ENCODE results near the gene SMIM45.

The SMIM45 gene

DNA sequence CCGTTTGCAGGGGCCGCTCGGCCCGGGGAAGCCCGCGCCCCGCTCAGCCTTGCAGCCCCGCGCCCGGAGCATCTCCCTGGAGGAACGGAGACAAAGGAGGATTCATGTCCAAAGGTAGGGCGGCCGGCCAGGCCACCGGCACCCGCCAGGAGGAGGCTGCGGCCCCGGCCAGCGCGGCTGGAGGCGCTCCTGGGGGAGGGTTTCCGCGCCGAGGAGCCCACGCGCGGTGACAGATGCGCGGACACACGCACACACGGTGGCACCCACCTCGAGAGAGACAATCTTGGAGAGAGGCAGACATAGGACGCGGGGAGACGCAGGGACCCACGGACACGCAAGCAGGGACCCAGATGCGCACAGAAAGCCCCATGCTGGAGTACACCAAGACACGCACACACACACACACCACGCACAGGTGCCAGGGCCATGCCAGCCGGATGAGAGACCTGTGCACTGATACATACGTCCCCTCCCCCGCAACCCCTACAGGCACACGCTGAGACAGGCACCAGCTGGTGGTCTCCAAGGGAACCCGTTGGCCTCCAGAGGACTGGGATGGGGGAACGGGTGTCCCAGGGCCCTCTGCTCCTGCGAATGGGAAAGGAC, 25.1 kb downstream of the SMIM45 start:
- CTCF ChIA-PET, result no interaction called here
- POLR2A ChIA-PET, result no interaction called here
- Histone ChIP-seq H3K9me3 (ENCODE audit: control insufficient read depth, insufficient read depth, low read depth, low read length) (no peaks in the 10 kb centered on the region), H3K4me1 (ENCODE audit: control insufficient read depth, insufficient read depth, low read length) (peaks cover 3% of the 10 kb centered on the region; the same call in 1 of the 2 replicates), H3K4me3 (ENCODE audit: low read depth, low read length) (peak overlapping the region; percentile 34), H3K36me3 (ENCODE audit: control insufficient read depth in 2 of 2, insufficient read depth in 1 of 2, low read length in 2 of 2) (no peaks in the 10 kb centered on the region), H3K27ac (ENCODE audit: extremely low read depth, low read depth, low read length) (no peak overlapping the region; the same call in 1 of the 2 replicates)
- TF ChIP-seq ZNF521 (tag by site-specific recombination; IDR thresholded peaks at IDR 0.05), result no peak
- no peak for TF ChIP-seq ZNF544 (tag by site-specific recombination; IDR thresholded peaks at IDR 0.05)
- TF ChIP-seq ZNF157 (tag by site-specific recombination; IDR thresholded peaks at IDR 0.05), result no peak
- no peak for TF ChIP-seq ZNF510 (tag by site-specific recombination; IDR thresholded peaks at IDR 0.05; ENCODE audit: insufficient replicate concordance)
- TF ChIP-seq EGR2 (tag by site-specific recombination; IDR thresholded peaks at IDR 0.05; ENCODE audit: low read depth), result peak; percentile 46; the same call in 1 of the 2 replicates
- TF ChIP-seq, protein P1, sequence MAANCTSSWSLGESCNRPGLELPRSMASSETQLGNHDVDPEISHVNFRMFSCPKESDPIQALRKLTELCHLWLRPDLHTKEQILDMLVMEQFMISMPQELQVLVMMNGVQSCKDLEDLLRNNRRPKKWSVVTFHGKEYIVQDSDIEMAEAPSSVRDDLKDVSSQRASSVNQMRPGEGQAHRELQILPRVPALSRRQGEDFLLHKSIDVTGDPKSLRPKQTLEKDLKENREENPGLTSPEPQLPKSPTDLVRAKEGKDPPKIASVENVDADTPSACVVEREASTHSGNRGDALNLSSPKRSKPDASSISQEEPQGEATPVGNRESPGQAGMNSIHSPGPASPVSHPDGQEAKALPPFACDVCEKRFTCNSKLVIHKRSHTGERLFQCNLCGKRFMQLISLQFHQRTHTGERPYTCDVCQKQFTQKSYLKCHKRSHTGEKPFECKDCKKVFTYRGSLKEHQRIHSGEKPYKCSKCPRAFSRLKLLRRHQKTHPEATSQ (tag by site-specific recombination; IDR thresholded peaks at IDR 0.05), result no peak
- no peak for TF ChIP-seq ZNF311 (tag by site-specific recombination; IDR thresholded peaks at IDR 0.05; ENCODE audit: borderline replicate concordance)
- TF ChIP-seq ZNF366 (tag by site-specific recombination; conservative IDR thresholded peaks at IDR 0.05), result no peak
- no peak for TF ChIP-seq ZBTB7A (tag by site-specific recombination; IDR thresholded peaks at IDR 0.05; ENCODE audit: low read depth)
- TF ChIP-seq, protein P2, sequence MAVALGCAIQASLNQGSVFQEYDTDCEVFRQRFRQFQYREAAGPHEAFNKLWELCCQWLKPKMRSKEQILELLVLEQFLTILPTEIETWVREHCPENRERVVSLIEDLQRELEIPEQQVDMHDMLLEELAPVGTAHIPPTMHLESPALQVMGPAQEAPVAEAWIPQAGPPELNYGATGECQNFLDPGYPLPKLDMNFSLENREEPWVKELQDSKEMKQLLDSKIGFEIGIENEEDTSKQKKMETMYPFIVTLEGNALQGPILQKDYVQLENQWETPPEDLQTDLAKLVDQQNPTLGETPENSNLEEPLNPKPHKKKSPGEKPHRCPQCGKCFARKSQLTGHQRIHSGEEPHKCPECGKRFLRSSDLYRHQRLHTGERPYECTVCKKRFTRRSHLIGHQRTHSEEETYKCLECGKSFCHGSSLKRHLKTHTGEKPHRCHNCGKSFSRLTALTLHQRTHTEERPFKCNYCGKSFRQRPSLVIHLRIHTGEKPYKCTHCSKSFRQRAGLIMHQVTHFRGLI (tag by site-specific recombination; IDR thresholded peaks at IDR 0.05), result no peak
- TF ChIP-seq, protein P3, sequence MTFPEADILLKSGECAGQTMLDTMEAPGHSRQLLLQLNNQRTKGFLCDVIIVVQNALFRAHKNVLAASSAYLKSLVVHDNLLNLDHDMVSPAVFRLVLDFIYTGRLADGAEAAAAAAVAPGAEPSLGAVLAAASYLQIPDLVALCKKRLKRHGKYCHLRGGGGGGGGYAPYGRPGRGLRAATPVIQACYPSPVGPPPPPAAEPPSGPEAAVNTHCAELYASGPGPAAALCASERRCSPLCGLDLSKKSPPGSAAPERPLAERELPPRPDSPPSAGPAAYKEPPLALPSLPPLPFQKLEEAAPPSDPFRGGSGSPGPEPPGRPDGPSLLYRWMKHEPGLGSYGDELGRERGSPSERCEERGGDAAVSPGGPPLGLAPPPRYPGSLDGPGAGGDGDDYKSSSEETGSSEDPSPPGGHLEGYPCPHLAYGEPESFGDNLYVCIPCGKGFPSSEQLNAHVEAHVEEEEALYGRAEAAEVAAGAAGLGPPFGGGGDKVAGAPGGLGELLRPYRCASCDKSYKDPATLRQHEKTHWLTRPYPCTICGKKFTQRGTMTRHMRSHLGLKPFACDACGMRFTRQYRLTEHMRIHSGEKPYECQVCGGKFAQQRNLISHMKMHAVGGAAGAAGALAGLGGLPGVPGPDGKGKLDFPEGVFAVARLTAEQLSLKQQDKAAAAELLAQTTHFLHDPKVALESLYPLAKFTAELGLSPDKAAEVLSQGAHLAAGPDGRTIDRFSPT (tag by site-specific recombination; IDR thresholded peaks at IDR 0.05), result peak; percentile 49; the same call in 1 of the 2 replicates
- no peak for TF ChIP-seq ZNF174 (tag by site-specific recombination; IDR thresholded peaks at IDR 0.05)
- no peak for TF ChIP-seq ZNF10 (tag by site-specific recombination; IDR thresholded peaks at IDR 0.05)
- TF ChIP-seq MEIS1 (CRISPR knock-in tag; IDR thresholded peaks at IDR 0.05; ENCODE audit: borderline replicate concordance), result no peak
- no peak for TF ChIP-seq ZNF621 (tag by site-specific recombination; IDR thresholded peaks at IDR 0.05)
- no peak for TF ChIP-seq ZNF585B (tag by site-specific recombination; IDR thresholded peaks at IDR 0.05)
- TF ChIP-seq YY2 (tag by site-specific recombination; IDR thresholded peaks at IDR 0.05), result no peak
- TF ChIP-seq GLIS1 (tag by site-specific recombination; IDR thresholded peaks at IDR 0.05), result peak; percentile 46; the same call in 1 of the 2 replicates
- TF ChIP-seq ZNF121 (tag by site-specific recombination; IDR thresholded peaks at IDR 0.05), result no peak
- TF ChIP-seq ZNF555 (tag by site-specific recombination; conservative IDR thresholded peaks at IDR 0.05), result no peak
- TF ChIP-seq, protein P4, sequence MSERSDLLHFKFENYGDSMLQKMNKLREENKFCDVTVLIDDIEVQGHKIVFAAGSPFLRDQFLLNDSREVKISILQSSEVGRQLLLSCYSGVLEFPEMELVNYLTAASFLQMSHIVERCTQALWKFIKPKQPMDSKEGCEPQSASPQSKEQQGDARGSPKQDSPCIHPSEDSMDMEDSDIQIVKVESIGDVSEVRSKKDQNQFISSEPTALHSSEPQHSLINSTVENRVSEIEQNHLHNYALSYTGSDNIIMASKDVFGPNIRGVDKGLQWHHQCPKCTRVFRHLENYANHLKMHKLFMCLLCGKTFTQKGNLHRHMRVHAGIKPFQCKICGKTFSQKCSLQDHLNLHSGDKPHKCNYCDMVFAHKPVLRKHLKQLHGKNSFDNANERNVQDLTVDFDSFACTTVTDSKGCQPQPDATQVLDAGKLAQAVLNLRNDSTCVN (tag by site-specific recombination; optimal IDR thresholded peaks at IDR 0.05), result peak; percentile 46
- TF ChIP-seq, protein P5, sequence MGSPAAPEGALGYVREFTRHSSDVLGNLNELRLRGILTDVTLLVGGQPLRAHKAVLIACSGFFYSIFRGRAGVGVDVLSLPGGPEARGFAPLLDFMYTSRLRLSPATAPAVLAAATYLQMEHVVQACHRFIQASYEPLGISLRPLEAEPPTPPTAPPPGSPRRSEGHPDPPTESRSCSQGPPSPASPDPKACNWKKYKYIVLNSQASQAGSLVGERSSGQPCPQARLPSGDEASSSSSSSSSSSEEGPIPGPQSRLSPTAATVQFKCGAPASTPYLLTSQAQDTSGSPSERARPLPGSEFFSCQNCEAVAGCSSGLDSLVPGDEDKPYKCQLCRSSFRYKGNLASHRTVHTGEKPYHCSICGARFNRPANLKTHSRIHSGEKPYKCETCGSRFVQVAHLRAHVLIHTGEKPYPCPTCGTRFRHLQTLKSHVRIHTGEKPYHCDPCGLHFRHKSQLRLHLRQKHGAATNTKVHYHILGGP (tag by site-specific recombination; IDR thresholded peaks at IDR 0.05), result no peak
- TF ChIP-seq ZSCAN23 (tag by site-specific recombination; IDR thresholded peaks at IDR 0.05), result no peak
- no peak for TF ChIP-seq ZNF132 (tag by site-specific recombination; IDR thresholded peaks at IDR 0.05; ENCODE audit: borderline replicate concordance)
- no peak for TF ChIP-seq ZNF514 (tag by site-specific recombination; IDR thresholded peaks at IDR 0.05)
- TF ChIP-seq GLI2 (tag by site-specific recombination; IDR thresholded peaks at IDR 0.05; ENCODE audit: borderline replicate concordance, low read depth), result no peak
- TF ChIP-seq ZNF394 (tag by site-specific recombination; IDR thresholded peaks at IDR 0.05; ENCODE audit: borderline replicate concordance), result no peak
- no peak for TF ChIP-seq ZFP3 (tag by site-specific recombination; IDR thresholded peaks at IDR 0.05; ENCODE audit: low read depth)
- TF ChIP-seq OVOL3 (tag by site-specific recombination; IDR thresholded peaks at IDR 0.05), result no peak
